Chondrocyte (in vitro differentiated cells): Measurements from ENCODE around the gene PPP6R2. TPM values are rescaled to one million over a fixed set of nuclear protein-coding genes. Genes with fewer than 3 reads are reported as not detected.
A peak's percentile ranks its signal among the peaks of the same experiment; 100 is the strongest.

Source experiments
- DNase-seq: peaks from one replicate; pipeline ENCODE4 v3.0.0; 2021; ENCODE audit warnings: mixed read lengths, low spot score
- H3K27ac Mint-ChIP-seq: one replicate; pipeline ENCODE4 v1.8.0; 2021; ENCODE audit warnings: mild to moderate bottlenecking, moderate library complexity, mixed read lengths; ENCODE audit not compliant: unreplicated experiment
- H3K27me3 Mint-ChIP-seq: 2 replicates; pipeline ENCODE4 v1.8.0; 2021; ENCODE audit warnings: low read depth, mixed read lengths
- H3K36me3 Mint-ChIP-seq: 2 replicates; pipeline ENCODE4 v1.8.0; 2021; ENCODE audit warnings: low read depth, mixed read lengths
- H3K4me1 Mint-ChIP-seq: 2 replicates; pipeline ENCODE4 v1.8.0; 2021; ENCODE audit warnings: low read depth, mild to moderate bottlenecking, mixed read lengths
- H3K4me3 Mint-ChIP-seq: one replicate; pipeline ENCODE4 v1.8.0; 2021; ENCODE audit warnings: mild to moderate bottlenecking, moderate library complexity, mixed read lengths; ENCODE audit not compliant: unreplicated experiment
- H3K9me3 Mint-ChIP-seq: 2 replicates; pipeline ENCODE4 v1.8.0; 2021; ENCODE audit warnings: low read depth, mixed read lengths
- total RNA-seq: library from RNA; stranded (reverse); gene quantifications from 3 replicates; pipeline ENCODE4 v1.2.1, GENCODE V29; 2021
- TF ChIP-seq, protein P1 (sequence below): fragments of 200-600 bp; sonication (generic); IDR thresholded peaks from 2 replicates; pipeline ENCODE4 v1.5.0; 2021; ENCODE audit warnings: antibody characterized with exemption, mild to moderate bottlenecking, moderate library complexity

The PPP6R2 gene
- total RNA-seq, 1 donor from 2014 or later = 47.1 TPM

DNA sequence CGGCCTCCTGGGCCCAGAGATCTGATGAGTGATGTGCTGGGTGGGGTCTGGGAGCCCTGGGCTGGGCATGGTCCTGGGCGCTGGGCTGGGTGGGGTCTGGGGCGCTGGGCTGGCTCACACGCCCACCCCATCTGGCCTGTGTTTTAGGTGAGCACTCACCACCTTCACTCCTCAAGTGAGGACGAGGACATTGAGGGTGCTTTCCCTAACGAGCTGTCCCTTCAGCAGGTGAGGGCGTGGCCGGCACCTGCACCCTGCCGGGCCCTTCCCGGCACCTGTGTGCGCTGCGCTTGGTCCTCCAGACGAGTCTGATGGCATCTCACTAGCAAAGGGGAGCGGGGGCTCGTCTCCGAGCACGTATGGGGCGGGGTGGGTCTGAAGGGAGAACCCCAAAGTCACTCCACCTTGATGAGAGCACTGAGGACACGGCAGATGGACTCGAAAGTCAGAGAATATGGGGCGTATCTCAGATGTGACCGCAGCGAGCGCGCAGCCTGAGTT lies 93.8 kb downstream of the PPP6R2 start:
- DNase-seq = peak; percentile 68

GRCh38 chr22:50437511-50438304 lies 94.6 kb downstream of the PPP6R2 start:
- DNase-seq = peak; percentile 90
- Mint-ChIP-seq H3K9me3 (no peaks in the 10 kb centered on the region), H3K4me3 (no peak overlapping the region), H3K27me3 (no peaks in the 10 kb centered on the region), H3K4me1 (no peaks in the 10 kb centered on the region), H3K36me3 (peaks cover 5% of the 10 kb centered on the region), H3K27ac (no peak overlapping the region)
- TF ChIP-seq, protein P1, sequence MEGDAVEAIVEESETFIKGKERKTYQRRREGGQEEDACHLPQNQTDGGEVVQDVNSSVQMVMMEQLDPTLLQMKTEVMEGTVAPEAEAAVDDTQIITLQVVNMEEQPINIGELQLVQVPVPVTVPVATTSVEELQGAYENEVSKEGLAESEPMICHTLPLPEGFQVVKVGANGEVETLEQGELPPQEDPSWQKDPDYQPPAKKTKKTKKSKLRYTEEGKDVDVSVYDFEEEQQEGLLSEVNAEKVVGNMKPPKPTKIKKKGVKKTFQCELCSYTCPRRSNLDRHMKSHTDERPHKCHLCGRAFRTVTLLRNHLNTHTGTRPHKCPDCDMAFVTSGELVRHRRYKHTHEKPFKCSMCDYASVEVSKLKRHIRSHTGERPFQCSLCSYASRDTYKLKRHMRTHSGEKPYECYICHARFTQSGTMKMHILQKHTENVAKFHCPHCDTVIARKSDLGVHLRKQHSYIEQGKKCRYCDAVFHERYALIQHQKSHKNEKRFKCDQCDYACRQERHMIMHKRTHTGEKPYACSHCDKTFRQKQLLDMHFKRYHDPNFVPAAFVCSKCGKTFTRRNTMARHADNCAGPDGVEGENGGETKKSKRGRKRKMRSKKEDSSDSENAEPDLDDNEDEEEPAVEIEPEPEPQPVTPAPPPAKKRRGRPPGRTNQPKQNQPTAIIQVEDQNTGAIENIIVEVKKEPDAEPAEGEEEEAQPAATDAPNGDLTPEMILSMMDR = no peak

More for the DNA sequence above, 93.8 kb downstream of the PPP6R2 start:
- no peak overlapping the region for H3K4me3 Mint-ChIP-seq
- H3K27me3 Mint-ChIP-seq = no peaks in the 10 kb centered on the region
- TF ChIP-seq, protein P1 = no peak
- H3K36me3 Mint-ChIP-seq = peaks cover 3% of the 10 kb centered on the region
- H3K4me1 Mint-ChIP-seq = no peaks in the 10 kb centered on the region
- H3K9me3 Mint-ChIP-seq = no peaks in the 10 kb centered on the region
- H3K27ac Mint-ChIP-seq = no peak overlapping the region

DNA sequence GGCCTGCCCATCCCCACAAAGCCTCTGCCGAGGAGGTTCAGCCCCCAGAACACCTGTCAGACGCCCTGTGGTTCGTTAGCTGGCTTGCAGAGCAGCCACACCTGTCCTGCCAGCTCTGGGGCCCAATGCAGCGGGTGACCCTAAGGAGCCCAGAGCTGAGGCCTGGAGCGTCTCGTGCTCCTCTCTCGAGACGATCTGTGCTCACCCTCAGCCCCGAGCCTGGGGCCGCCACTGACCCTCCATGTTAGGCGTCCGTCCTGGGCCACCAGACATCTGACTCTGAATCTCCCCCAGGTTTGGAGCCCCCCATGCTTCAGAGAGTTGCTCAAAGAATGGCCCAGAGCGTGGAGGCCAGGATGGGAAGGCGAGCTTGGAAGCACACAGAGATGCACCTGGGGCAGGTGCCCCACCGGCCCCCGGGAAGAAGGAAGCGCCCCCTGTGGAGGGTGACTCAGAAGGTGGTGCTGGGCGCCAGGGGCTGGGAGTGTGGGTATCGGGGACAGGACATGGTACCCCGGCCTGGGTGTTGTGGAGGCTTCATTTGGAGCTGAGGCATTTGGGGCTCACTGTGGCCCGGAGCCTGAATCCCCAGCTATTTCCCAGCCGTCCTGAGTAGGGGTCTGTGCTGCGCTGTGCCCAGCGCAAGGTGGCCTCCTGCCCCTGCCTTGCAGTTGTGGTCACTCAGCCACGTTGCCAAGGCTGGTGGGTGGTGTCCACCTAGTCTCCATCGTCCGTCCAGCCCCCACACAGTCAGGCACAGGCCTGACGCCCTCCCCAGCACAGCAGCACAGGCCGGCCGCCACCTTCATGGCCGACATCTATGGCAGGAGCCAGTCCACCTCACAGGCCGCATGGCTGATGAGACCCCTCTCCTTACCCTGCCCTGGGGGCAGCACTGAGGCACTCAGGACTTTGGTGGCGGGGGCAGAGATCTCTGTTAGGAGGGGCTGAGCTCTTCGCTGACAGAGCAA lies 95.5 kb downstream of the PPP6R2 start:
- peaks cover 6% of the 10 kb centered on the region for H3K36me3 Mint-ChIP-seq
- H3K27me3 Mint-ChIP-seq = no peaks in the 10 kb centered on the region
- peaks cover 2% of the 10 kb centered on the region for H3K4me1 Mint-ChIP-seq
- H3K27ac Mint-ChIP-seq = no peak overlapping the region
- no peak overlapping the region for H3K4me3 Mint-ChIP-seq
- no peak for DNase-seq
- no peaks in the 10 kb centered on the region for H3K9me3 Mint-ChIP-seq
- TF ChIP-seq, protein P1 = no peak

DNA sequence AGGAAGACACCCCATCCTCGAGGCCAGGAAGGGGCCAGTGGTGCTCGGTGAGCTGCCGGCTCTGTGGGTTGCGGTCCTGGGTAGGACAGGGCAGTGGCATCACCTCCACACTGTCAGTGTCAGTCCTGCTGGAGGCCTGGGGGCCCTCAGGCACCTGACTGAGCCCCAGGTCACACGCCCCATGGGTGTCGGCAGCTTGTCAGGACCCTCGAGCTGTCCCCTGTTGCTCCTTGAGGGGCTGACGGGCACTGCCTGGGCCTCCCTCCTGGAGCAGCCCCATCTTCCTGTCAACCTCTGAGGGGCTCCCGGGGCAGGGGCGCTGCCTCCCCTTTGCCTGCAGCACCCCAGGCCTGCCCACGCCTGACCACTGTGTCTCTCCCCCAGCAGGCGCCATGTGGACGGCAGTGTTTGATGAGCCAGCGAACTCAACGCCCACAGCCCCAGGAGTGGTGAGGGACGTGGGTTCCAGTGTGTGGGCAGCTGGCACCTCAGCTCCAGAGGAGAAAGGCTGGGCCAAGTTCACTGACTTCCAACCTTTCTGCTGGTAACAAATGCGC lies 96.3 kb downstream of the PPP6R2 start:
- Mint-ChIP-seq H3K4me3 (no peak overlapping the region), H3K4me1 (peaks cover 2% of the 10 kb centered on the region), H3K27ac (no peak overlapping the region), H3K36me3 (peaks cover 6% of the 10 kb centered on the region), H3K9me3 (no peaks in the 10 kb centered on the region), H3K27me3 (no peaks in the 10 kb centered on the region)
- DNase-seq = peak; percentile 90
- TF ChIP-seq, protein P1 = no peak
